ENCODE measurements around the gene TLE1.

The TLE1 gene

DNA sequence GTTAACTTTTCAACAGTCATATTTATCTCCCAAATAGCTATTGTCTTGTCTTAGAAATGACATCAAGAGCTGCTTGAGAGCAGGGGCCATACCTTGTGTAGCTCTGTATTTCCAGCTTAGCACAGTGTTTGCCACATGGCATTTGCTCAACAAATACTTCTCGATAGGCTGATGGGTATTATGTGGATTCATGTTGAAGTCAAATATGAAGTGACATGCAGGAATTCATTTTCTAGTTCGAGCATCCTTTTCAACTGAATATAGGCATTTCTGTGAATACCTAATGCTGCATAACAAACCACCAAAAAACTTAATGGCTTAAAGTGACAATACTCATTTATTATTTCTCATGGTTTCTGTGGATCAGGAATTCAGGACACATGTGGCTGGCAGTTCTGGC lies 125.6 kb downstream of the TLE1 start:
- TF ChIP-seq, protein P1, sequence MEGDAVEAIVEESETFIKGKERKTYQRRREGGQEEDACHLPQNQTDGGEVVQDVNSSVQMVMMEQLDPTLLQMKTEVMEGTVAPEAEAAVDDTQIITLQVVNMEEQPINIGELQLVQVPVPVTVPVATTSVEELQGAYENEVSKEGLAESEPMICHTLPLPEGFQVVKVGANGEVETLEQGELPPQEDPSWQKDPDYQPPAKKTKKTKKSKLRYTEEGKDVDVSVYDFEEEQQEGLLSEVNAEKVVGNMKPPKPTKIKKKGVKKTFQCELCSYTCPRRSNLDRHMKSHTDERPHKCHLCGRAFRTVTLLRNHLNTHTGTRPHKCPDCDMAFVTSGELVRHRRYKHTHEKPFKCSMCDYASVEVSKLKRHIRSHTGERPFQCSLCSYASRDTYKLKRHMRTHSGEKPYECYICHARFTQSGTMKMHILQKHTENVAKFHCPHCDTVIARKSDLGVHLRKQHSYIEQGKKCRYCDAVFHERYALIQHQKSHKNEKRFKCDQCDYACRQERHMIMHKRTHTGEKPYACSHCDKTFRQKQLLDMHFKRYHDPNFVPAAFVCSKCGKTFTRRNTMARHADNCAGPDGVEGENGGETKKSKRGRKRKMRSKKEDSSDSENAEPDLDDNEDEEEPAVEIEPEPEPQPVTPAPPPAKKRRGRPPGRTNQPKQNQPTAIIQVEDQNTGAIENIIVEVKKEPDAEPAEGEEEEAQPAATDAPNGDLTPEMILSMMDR (IDR thresholded peaks at IDR 0.05; ENCODE audit: low read depth, low read length), result no peak
- no peak for DNase-seq (ENCODE audit: low read depth in 2 of 2)
- no peak overlapping the region for H3K4me3 ChIP-seq (replicated peaks in 1 of 2; ENCODE audit: low read depth in 2 of 2, low read length in 2 of 2)

DNA sequence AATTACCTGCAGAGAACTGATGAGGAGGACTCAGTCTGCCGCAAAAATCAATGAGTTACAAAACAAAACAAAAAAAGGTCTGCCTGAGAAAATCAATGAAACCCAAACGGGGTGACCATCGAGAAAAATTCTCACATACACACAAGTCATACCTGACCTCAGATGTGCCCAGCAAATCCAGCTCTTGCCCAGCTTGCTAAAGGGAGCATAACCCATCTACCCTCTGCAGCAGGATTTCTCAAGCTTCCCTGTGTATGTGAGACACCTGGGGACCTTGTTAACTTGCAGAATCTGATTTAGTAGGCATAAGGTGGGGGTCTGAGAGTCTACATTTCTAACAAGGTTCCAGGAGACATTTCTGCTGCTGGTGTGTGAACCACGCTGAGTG lies 126.3 kb downstream of the TLE1 start:
- no peak overlapping the region for H3K4me3 ChIP-seq (replicated peaks in 1 of 2; ENCODE audit: low read depth in 2 of 2, low read length in 2 of 2)
- DNase-seq (ENCODE audit: low read depth in 2 of 2), result no peak
- TF ChIP-seq, protein P1 (IDR thresholded peaks at IDR 0.05; ENCODE audit: low read depth, low read length), result no peak

DNA sequence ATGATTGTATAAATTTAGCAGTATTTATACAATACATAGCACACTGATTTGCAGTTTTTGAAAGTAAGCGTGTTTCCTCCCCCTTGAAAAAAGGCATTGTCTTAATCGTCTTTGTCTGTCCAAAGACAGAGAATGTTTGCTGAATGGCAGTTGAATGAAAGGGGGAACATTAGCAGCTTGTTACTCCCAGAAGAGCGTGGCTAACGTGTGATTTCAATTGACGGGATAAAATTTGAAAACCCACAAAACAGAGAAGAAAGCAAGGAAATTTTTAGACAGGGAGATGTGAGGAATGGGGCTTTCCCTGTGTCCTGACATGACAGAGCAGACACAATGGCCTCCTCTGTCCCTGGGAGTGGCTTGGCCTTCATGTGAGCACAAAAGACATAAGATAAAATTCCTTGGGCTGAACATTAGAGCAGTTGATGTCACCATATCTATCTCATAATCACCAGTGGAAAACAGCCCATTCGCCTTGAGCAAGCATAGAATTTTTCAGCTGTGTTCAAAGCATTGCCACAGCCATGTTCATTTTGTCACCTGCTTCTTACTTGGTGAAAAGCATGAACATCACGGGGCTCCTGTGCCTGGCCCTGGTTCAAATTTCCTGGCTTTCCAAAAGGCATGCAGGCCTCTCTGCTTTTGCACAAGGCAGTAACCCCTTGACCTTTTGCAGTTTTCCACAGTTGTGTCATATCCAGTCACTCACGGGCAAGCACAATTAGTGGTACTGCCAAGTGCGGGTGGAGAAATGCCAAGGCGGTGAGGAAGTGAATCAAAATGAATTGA lies 126.9 kb downstream of the TLE1 start:
- TF ChIP-seq, protein P1 (IDR thresholded peaks at IDR 0.05; ENCODE audit: low read depth, low read length), result no peak
- peak; percentile 77 to 91 for DNase-seq (ENCODE audit: low read depth in 2 of 2)
- H3K4me3 ChIP-seq (replicated peaks in 1 of 2; ENCODE audit: low read depth in 2 of 2, low read length in 2 of 2), result no peak overlapping the region

DNA sequence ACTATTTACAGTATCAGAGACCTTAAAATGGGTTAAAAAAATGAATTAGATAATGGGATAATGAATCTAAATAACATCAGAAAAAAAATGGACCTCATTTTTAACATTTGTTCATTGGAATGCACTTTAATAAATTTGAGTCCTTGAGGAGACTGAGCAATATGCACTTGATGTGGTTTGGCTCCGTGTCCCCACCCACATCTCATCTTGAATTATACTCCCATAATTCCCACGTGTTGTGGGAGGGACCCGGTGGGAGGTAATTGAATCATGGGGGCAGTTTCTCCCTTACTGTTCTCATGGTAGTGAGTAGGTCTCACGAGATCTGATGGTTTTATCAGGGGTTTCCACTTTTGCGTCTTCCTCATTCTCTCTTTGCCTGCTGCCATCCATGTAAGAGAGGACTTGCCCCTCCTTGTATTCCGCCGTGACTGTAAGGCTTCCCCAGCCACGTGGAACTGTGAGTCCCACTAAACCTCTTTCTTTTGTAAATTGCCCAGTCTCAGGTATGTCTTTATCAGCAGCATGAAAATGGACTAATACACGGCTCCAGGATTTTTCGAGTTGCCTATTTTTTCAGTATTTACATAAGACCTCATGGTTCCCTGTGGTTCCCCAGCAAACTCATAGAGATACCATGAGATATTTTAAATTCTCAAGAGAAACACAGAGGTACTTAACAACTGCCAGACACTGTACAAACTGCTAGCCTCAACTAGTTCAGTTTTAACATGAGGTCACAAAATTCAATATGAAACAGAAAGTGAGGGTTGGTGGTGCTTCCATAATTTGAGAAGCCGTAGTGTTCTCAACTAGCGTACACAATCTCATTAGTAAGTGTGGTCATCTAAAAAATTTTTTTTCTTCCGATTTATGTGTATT lies 128.3 kb downstream of the TLE1 start:
- H3K4me3 ChIP-seq (replicated peaks in 1 of 2; ENCODE audit: low read depth in 2 of 2, low read length in 2 of 2), result no peak overlapping the region
- DNase-seq (ENCODE audit: low read depth in 2 of 2), result no peak
- TF ChIP-seq, protein P1 (IDR thresholded peaks at IDR 0.05; ENCODE audit: low read depth, low read length), result no peak

DNA sequence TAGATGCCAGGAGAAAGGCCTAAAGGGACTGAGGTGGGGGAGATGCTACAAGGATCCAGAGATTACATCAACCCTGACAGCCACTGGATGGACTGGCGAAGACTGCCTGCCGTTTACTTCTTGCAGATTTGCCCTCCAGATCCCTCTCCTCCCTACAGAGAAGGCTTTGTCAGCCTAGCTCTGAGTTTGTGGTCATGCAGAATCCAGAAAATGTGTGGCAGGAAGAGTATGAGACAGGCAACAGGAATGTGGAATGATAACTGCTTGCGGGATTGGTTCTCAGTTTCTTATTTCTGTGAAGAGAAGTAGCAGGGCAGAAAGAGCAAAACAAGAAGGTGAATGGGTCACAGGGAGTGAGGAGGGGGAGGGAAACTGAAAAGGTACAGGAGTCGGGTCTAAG lies 129.6 kb downstream of the TLE1 start:
- H3K4me3 ChIP-seq (replicated peaks in 1 of 2; ENCODE audit: low read depth in 2 of 2, low read length in 2 of 2), result no peak overlapping the region
- DNase-seq (ENCODE audit: low read depth in 2 of 2), result peak; percentile 90 to 94

DNA sequence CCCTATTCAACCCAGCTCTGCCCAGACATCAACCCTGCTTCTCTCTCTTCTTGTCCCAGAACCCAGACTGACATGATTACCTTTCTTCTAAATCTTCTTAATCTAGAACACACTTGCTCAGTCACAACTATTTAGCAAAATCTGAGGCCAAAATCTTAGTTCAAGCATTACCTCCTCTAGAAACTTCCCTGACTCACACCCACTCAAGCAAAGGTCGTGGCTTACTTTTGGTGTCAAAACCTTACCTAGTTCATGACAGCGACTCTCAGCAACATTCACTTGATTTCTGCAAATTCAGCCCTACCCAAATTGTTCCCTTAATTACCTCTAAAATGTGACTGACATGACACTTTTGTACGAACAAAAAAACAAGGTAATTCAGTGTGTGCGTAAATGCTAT lies 130.2 kb downstream of the TLE1 start:
- DNase-seq (ENCODE audit: low read depth in 2 of 2), result no peak
- TF ChIP-seq, protein P1 (IDR thresholded peaks at IDR 0.05; ENCODE audit: low read depth, low read length), result no peak
- H3K4me3 ChIP-seq (replicated peaks in 1 of 2; ENCODE audit: low read depth in 2 of 2, low read length in 2 of 2), result no peak overlapping the region

More for the DNA sequence above, 129.6 kb downstream of the TLE1 start:
- TF ChIP-seq, protein P1 (IDR thresholded peaks at IDR 0.05; ENCODE audit: low read depth, low read length), result no peak

Data from cardiac fibroblast (primary cell).